DOHH2 (cell line): ENCODE data around the gene TCFL5.

Experiments
- H3F3A ChIP-seq: fragments of 200-600 bp; sonication (generic), shearing (Covaris generic); 2 replicates; pipeline ENCODE4 v1.6.0; 2016; ENCODE audit warnings: antibody characterized with exemption, mild to moderate bottlenecking; ENCODE audit not compliant: control insufficient read depth, insufficient read depth
- H3K27ac ChIP-seq: fragments of 200-600 bp; sonication (generic); 2 replicates; pipeline ENCODE4 v1.5.1; 2014; ENCODE audit warnings: low read depth, mild to moderate bottlenecking, low read length, moderate library complexity
- H3K27me3 ChIP-seq: fragments of 200-600 bp; sonication (generic); 2 replicates; pipeline ENCODE4 v1.6.1; 2014; ENCODE audit warnings: mild to moderate bottlenecking, low read length, mixed read lengths; ENCODE audit not compliant: control insufficient read depth
- H3K36me3 ChIP-seq: fragments of 200-600 bp; sonication (generic); 2 replicates; pipeline ENCODE4 v1.6.1; 2014; ENCODE audit warnings: mild to moderate bottlenecking, low read length, moderate library complexity, mixed read lengths; ENCODE audit not compliant: control insufficient read depth
- H3K4me1 ChIP-seq: fragments of 200-600 bp; sonication (generic); 2 replicates; pipeline ENCODE4 v1.6.1; 2014; ENCODE audit warnings: mild to moderate bottlenecking, low read length, mixed read lengths; ENCODE audit not compliant: control insufficient read depth
- H3K4me2 ChIP-seq: fragments of 200-600 bp; sonication (generic); 2 replicates; pipeline ENCODE4 v1.6.0; 2014; ENCODE audit warnings: mild to moderate bottlenecking, low read length, moderate library complexity
- H3K4me3 ChIP-seq: fragments of 200-600 bp; sonication (generic); 2 replicates; pipeline ENCODE4 v1.5.1; 2014; ENCODE audit warnings: mild to moderate bottlenecking, low read length, mixed read lengths
- H3K79me2 ChIP-seq: fragments of 200-600 bp; sonication (generic); 2 replicates; pipeline ENCODE4 v1.6.1; 2014; ENCODE audit warnings: mild to moderate bottlenecking, low read length, mixed read lengths; ENCODE audit not compliant: control insufficient read depth
- H3K9me2 ChIP-seq: fragments of 200-600 bp; sonication (generic); replicated peaks from 2 replicates; pipeline ENCODE4 v1.6.1; 2014; ENCODE audit warnings: mild to moderate bottlenecking, low read length, mixed read lengths; ENCODE audit not compliant: control insufficient read depth
- H3K9me3 ChIP-seq: fragments of 200-600 bp; sonication (generic); 2 replicates; pipeline ENCODE4 v1.6.1; 2014; ENCODE audit warnings: antibody characterized with exemption, low read length, mixed read lengths; ENCODE audit not compliant: control insufficient read depth, insufficient read depth
- H4K20me1 ChIP-seq: fragments of 200-600 bp; sonication (generic); 2 replicates; pipeline ENCODE4 v1.6.0; 2014; ENCODE audit warnings: low read depth, mild to moderate bottlenecking, antibody characterized with exemption, low read length, moderate library complexity; ENCODE audit not compliant: control insufficient read depth, insufficient read depth
- EZH2phosphoT487 ChIP-seq: fragments of 200-600 bp; sonication (generic); IDR thresholded peaks from 2 replicates; pipeline ENCODE4 v1.6.1; 2017; ENCODE audit warnings: borderline replicate concordance, mild to moderate bottlenecking, antibody characterized with exemption, low read length, moderate library complexity, mixed read lengths
- TF ChIP-seq, protein P1 (sequence below): fragments of 200-600 bp; sonication (generic); IDR thresholded peaks from one replicate; pipeline ENCODE4 v1.5.1; 2014; ENCODE audit warnings: antibody characterized with exemption, mild to moderate bottlenecking, low read depth, low read length; ENCODE audit not compliant: poor library complexity, severe bottlenecking

The TCFL5 gene

DNA sequence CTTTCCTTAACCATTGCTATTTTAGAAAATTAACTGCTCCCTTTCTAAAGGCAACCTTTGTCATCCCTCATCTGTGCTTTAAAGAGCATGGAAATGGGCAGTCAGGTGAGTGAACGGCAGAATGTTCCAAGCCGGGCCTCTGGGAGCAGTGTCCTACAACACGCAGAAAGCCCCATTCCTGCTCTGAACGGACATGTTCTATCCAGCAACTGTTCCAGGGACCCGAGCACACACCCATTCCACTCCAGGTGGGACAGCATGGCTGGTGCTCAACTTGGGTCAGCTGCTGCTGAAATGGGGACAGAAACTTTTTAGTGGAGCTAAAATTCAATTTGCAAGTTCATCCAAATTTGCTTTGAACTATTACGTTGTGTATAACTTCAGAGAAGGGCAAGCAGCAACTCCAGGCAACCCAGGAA is 38.0 kb upstream of the TCFL5 start:
- peaks cover 80% of the 10 kb centered on the region for H3K36me3 ChIP-seq

DNA sequence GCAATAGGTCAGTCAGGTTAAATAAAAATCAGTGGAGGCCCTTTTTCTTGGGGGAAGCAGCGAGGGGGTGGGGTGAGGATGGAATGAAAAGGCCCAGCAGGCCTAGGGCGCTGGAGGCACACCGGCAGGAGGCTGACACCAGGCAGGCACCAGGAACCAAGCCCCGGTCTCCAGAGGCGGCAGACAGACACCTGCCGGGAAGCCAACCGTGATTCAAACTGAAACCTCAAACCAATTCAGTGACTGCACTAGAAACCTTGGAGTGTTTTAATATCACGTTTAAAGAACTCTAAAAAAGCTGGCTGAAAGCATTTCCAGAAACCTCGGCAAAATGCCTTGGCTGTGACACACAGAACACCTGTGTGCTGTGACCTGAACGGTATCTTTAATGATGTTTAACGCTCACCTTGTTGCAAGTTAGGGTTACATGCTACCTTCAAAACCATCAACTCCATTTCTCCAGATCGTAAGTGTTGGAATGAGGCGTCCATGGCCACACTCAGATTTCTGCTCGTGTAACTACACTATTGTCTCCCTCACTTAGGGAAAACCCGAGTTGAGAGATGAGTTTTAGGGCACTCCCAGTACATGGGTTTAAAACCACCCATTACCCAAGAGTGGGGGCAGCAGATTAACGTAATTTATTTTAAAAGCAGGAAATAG is 37.5 kb upstream of the TCFL5 start:
- no peaks in the 10 kb centered on the region for H3K9me2 ChIP-seq
- no peak overlapping the region for H3K4me2 ChIP-seq

More for the DNA sequence above, 38.0 kb upstream of the TCFL5 start:
- no peaks in the 10 kb centered on the region for H3K9me3 ChIP-seq
- peaks cover 9% of the 10 kb centered on the region for H3K79me2 ChIP-seq
- H3K4me3 ChIP-seq: no peak overlapping the region
- H3K27me3 ChIP-seq: no peaks in the 10 kb centered on the region
- peaks cover 2% of the 10 kb centered on the region; the same call in 1 of the 2 replicates for H4K20me1 ChIP-seq
- H3K4me1 ChIP-seq: peaks cover 27% of the 10 kb centered on the region
- H3F3A ChIP-seq: peaks cover 25% of the 10 kb centered on the region
- H3K9me2 ChIP-seq: no peaks in the 10 kb centered on the region
- H3K4me2 ChIP-seq: no peak overlapping the region
- TF ChIP-seq, protein P1, sequence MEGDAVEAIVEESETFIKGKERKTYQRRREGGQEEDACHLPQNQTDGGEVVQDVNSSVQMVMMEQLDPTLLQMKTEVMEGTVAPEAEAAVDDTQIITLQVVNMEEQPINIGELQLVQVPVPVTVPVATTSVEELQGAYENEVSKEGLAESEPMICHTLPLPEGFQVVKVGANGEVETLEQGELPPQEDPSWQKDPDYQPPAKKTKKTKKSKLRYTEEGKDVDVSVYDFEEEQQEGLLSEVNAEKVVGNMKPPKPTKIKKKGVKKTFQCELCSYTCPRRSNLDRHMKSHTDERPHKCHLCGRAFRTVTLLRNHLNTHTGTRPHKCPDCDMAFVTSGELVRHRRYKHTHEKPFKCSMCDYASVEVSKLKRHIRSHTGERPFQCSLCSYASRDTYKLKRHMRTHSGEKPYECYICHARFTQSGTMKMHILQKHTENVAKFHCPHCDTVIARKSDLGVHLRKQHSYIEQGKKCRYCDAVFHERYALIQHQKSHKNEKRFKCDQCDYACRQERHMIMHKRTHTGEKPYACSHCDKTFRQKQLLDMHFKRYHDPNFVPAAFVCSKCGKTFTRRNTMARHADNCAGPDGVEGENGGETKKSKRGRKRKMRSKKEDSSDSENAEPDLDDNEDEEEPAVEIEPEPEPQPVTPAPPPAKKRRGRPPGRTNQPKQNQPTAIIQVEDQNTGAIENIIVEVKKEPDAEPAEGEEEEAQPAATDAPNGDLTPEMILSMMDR: no peak
- TF ChIP-seq EZH2phosphoT487: no peak
- H3K27ac ChIP-seq: no peak overlapping the region

DNA sequence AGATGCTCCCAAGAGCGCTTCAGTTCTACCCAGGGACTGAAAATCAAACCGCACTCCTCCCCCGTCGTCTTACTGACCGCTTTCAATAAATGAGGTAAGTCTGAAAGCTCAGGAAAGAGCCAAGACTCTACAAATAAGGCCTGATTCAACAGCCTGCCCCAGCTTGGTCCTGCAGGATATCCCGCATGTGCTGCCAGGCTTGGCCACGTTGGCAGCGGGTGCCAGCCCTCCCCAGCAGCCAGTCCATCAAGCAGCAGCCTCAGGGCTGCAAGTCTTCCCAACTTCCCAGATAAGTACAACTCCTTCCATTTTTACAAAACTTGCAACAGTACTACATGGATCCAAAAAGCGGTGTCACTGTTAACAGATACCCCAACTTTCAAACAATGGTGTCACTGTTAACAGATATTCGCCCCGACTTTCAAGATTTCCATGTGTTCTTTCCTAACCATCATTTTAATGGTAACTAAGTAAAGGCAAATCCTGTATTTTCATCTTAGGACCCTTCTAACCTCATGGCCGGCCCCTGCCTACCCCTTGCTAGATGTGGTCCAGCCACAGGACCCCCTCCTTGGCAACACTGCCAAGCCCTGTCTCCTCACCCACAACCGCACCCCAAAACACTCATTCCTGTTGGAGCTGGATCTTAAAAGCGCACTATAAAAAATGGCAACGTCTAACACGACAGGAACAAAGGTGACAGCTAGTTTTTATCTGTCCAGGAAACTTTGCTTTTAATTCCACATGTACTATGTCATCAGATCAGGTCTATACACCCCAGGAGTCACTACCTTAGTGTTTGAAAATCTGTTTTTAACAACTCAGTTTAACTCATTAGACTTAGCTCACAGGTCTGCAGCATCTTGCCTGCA is 36.7 kb upstream of the TCFL5 start:
- no peaks in the 10 kb centered on the region for H3K9me2 ChIP-seq
- H3F3A ChIP-seq: peaks cover 22% of the 10 kb centered on the region
- peaks cover 27% of the 10 kb centered on the region for H3K4me1 ChIP-seq
- TF ChIP-seq, protein P1: no peak
- TF ChIP-seq EZH2phosphoT487: no peak
- no peaks in the 10 kb centered on the region for H3K9me3 ChIP-seq
- H3K4me2 ChIP-seq: no peak overlapping the region
- H3K27ac ChIP-seq: no peak overlapping the region
- H3K36me3 ChIP-seq: peaks cover 81% of the 10 kb centered on the region
- H3K4me3 ChIP-seq: no peak overlapping the region
- H3K79me2 ChIP-seq: peaks cover 9% of the 10 kb centered on the region
- peaks cover 2% of the 10 kb centered on the region; the same call in 1 of the 2 replicates for H4K20me1 ChIP-seq
- no peaks in the 10 kb centered on the region for H3K27me3 ChIP-seq

More for the DNA sequence above, 37.5 kb upstream of the TCFL5 start:
- no peaks in the 10 kb centered on the region for H3K27me3 ChIP-seq
- no peaks in the 10 kb centered on the region for H3K9me3 ChIP-seq
- H4K20me1 ChIP-seq: peaks cover 2% of the 10 kb centered on the region; the same call in 1 of the 2 replicates
- peaks cover 27% of the 10 kb centered on the region for H3K4me1 ChIP-seq
- peaks cover 81% of the 10 kb centered on the region for H3K36me3 ChIP-seq
- peaks cover 23% of the 10 kb centered on the region for H3F3A ChIP-seq
- H3K4me3 ChIP-seq: no peak overlapping the region
- no peak overlapping the region for H3K27ac ChIP-seq
- TF ChIP-seq, protein P1: no peak
- TF ChIP-seq EZH2phosphoT487: no peak
- peaks cover 9% of the 10 kb centered on the region for H3K79me2 ChIP-seq
